Globus pallidus (tissue), 1 donor: ENCODE measurements around the gene LATS1.
"Not testable (repeated sequence)": the region's sequence is repeated elsewhere in the genome, so short reads cannot be mapped to it uniquely, and the experiment has no call there.

Experiments
- DNase-seq: peaks from one replicate; pipeline ENCODE4 v3.0.0-alpha.2; 2015; ENCODE audit warnings: low spot score

Gene LATS1

GRCh38 chr6:149717588-149718458, at the start of gene LATS1:
LATS1 (minus strand) TSS chr6:149718101; CDS start chr6:149702126, 15,975 bp downstream.
- peak; percentile 82 for DNase-seq

GRCh38 chr6:149766156-149766769, 48.4 kb upstream of the LATS1 start:
- no peak for DNase-seq

GRCh38 chr6:149763866-149764265, 46.0 kb upstream of the LATS1 start:
- DNase-seq = no peak

GRCh38 chr6:149761438-149761837, 43.5 kb upstream of the LATS1 start:
- DNase-seq = no peak

GRCh38 chr6:149756261-149756636, 38.3 kb upstream of the LATS1 start:
- no peak for DNase-seq

- DNase-seq = peak; percentile 67
Observed at GRCh38 chr6:149755300-149756260, 37.7 kb upstream of the LATS1 start.

- peak; percentile 9 for DNase-seq
Observed at GRCh38 chr6:149754548-149754947, 36.6 kb upstream of the LATS1 start.

GRCh38 chr6:149753374-149753637, 35.4 kb upstream of the LATS1 start:
- DNase-seq = not testable (repeated sequence)

- DNase-seq = no peak
Observed at GRCh38 chr6:149752600-149753373, 34.9 kb upstream of the LATS1 start.

GRCh38 chr6:149751920-149752319, 34.0 kb upstream of the LATS1 start:
- not testable (repeated sequence) for DNase-seq

GRCh38 chr6:149751239-149751638, 33.3 kb upstream of the LATS1 start:
- no peak for DNase-seq

GRCh38 chr6:149750136-149750609, 32.3 kb upstream of the LATS1 start:
- no peak for DNase-seq

- peak; percentile 91 for DNase-seq
Observed at GRCh38 chr6:149749594-149750135, 31.8 kb upstream of the LATS1 start, which contains the start of gene PCMT1. PCMT1 (plus strand) TSS chr6:149749741; CDS start chr6:149749902, 161 bp downstream.

- DNase-seq = not testable (repeated sequence)
Observed at GRCh38 chr6:149749082-149749593, 31.2 kb upstream of the LATS1 start.

GRCh38 chr6:149746147-149746946, 28.4 kb upstream of the LATS1 start, which contains the start of gene NUP43:
NUP43 (minus strand) TSS chr6:149746529; CDS start chr6:149746495, 34 bp downstream.
- DNase-seq = peak; percentile 90

GRCh38 chr6:149745252-149745651, 27.4 kb upstream of the LATS1 start:
- DNase-seq = not testable (repeated sequence)

GRCh38 chr6:149734915-149735314, 17.0 kb upstream of the LATS1 start:
- DNase-seq = no peak

GRCh38 chr6:149733089-149733720, 15.3 kb upstream of the LATS1 start:
- no peak for DNase-seq

GRCh38 chr6:149729824-149730223, 11.9 kb upstream of the LATS1 start:
- no peak for DNase-seq
